Lower leg skin (tissue), 3 donors: ENCODE measurements around the gene PCED1B.

Experiments
- POLR2A ChIP-seq, 2 donors: fragments of 450-650 bp; IDR thresholded peaks; one replicate each; pipeline ENCODE4 v1.6.1; 2016 to 2017; ENCODE audit warnings: antibody characterized with exemption in 2 of 2, mild to moderate bottlenecking in 1 of 2, moderate library complexity in 1 of 2
- TF ChIP-seq, protein P1 (sequence below), 3 donors: fragments of 450-650 bp; IDR thresholded peaks; one replicate each; pipeline ENCODE4 v1.5.1; 2016; ENCODE audit warnings: antibody characterized with exemption in 3 of 3, mild to moderate bottlenecking in 3 of 3, moderate library complexity in 2 of 3

DNA sequence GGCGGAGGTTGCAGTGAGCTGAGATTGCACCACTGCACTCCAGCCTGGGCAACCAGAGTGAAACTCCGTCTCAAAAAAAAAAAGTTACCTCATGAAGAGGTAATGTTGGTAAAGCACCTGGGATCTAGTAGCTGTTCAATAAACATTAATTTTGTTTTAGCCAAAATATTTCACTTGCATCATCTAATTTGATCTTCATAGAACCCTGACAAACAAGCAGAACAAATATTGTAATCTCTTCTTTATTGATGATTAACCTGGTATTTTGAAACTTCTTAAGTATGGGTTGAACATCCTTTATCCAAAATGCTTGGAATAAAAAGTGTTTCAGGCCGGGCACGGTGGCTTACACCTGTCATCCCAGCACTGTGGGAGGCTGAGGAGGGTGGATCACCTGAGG, 149.4 kb downstream of the PCED1B start:
- TF ChIP-seq, protein P1, sequence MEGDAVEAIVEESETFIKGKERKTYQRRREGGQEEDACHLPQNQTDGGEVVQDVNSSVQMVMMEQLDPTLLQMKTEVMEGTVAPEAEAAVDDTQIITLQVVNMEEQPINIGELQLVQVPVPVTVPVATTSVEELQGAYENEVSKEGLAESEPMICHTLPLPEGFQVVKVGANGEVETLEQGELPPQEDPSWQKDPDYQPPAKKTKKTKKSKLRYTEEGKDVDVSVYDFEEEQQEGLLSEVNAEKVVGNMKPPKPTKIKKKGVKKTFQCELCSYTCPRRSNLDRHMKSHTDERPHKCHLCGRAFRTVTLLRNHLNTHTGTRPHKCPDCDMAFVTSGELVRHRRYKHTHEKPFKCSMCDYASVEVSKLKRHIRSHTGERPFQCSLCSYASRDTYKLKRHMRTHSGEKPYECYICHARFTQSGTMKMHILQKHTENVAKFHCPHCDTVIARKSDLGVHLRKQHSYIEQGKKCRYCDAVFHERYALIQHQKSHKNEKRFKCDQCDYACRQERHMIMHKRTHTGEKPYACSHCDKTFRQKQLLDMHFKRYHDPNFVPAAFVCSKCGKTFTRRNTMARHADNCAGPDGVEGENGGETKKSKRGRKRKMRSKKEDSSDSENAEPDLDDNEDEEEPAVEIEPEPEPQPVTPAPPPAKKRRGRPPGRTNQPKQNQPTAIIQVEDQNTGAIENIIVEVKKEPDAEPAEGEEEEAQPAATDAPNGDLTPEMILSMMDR (IDR thresholded peaks at IDR 0.05) = no peak
- TF ChIP-seq POLR2A (IDR thresholded peaks at IDR 0.05) = no peak
